GM12874 (cell line): Measurements from ENCODE around the gene PAK2.

Experiments
- TF ChIP-seq, protein P1 (sequence below): IDR thresholded peaks from 2 replicates; pipeline ENCODE4 v1.5.1; 2011; ENCODE audit warnings: low read depth, mild to moderate bottlenecking, control low read depth, low read length, moderate library complexity; ENCODE audit not compliant: insufficient read depth

The PAK2 gene

DNA sequence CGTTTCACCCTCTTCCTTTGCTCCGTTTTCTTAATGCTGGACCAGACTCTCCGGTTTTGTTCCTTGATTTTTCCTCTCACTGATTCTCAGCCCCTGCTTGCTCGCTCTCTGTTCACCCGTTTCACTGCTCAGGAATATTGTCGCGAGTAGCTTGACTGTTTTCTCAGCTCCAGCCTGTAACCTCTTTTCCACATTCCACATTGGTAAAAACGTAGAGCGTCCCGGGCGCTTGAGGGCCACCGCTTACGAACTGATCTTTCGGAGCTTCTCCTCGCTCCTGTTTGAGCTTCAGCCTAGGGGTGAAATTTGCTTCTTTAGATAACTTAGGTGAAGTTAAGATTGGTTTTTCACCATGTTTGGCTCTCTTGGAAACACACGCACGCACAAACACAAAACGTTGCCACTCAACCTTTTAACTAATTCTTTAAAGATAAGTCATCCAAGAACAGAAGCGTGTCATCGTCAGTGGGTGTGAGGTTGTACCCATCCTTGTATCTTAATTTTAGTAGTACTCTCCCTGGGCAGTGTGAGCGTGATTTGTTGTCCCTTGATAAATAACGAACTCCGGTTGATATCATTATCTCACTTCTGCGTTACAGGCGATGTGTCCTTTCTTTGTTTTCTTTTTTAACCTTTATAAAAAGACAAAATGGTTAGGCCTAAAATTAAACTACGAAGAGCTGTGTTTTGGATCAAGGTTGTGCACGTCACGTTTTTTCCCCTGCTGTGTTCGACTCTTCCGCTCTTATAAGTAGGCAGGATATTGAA is 1.0 kb downstream of the PAK2 start:
- TF ChIP-seq, protein P1, sequence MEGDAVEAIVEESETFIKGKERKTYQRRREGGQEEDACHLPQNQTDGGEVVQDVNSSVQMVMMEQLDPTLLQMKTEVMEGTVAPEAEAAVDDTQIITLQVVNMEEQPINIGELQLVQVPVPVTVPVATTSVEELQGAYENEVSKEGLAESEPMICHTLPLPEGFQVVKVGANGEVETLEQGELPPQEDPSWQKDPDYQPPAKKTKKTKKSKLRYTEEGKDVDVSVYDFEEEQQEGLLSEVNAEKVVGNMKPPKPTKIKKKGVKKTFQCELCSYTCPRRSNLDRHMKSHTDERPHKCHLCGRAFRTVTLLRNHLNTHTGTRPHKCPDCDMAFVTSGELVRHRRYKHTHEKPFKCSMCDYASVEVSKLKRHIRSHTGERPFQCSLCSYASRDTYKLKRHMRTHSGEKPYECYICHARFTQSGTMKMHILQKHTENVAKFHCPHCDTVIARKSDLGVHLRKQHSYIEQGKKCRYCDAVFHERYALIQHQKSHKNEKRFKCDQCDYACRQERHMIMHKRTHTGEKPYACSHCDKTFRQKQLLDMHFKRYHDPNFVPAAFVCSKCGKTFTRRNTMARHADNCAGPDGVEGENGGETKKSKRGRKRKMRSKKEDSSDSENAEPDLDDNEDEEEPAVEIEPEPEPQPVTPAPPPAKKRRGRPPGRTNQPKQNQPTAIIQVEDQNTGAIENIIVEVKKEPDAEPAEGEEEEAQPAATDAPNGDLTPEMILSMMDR = no peak

DNA sequence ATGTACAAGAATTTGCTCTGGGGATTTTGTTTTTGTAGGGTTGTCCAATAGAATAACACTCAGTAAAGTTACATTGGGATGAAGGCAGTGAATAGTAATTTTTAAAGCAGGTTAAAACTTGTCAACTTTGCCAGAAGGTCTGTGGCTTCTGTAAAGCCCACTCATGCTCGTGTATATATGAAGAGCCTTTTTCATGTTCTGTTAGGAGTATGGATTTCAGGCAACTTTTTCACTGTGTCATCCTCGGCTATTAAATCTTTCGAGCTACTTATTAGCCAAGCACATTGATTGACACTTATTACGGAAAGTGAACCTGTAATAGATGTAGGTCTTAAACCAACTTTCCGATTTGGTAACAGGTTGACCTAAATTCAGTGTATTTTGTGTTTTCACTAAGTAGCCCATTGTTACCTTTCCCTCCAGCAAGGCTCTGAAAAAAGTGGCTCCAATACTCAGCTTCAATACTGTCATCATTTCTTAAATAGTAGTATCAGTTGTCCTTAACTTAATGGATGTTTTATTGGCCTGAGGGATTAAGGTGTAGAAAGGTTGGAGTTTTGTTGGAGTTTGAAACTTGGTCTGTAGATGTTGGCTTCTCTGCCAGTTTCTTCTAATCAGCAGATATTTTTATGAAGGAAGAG is 1.7 kb downstream of the PAK2 start:
- TF ChIP-seq, protein P1 = no peak

DNA sequence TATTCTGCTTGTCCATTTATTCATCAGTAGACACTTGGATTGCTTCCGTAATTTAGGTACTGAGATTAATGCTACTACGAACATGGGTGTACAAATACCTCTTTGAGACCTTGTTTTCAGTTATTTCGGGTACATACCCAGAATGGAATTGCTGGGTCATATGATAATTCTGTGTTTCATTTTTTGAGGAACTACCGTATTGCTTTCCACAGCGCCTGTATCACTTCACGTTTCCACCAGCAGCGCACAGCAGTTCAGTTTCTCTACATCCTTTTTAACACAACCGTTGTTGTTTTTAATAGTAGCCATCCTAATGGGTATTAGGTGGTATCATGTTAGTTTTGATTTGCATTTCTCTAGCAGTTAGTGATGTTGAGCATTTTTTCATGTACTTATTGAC is 9.5 kb downstream of the PAK2 start:
- TF ChIP-seq, protein P1 = no peak

DNA sequence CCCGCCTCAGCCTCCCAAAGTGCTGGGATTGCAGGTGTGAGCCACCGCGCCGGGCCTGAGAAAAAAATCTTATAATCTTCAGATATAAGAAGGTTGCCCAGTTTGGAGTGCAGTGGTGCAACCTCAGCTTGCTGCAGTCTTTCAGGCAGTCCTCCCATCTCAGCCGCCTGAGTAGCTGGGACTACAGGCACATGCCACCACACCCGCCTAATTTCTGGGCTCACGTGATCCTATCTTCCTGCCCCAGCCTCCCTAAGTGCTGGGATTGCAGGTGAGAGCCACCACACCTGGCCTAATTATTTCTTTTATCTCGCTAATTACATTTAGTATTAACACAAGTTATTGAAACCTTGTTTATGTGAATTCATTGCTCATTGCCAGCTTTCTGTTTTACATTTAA is 13.5 kb downstream of the PAK2 start:
- TF ChIP-seq, protein P1 = no peak

DNA sequence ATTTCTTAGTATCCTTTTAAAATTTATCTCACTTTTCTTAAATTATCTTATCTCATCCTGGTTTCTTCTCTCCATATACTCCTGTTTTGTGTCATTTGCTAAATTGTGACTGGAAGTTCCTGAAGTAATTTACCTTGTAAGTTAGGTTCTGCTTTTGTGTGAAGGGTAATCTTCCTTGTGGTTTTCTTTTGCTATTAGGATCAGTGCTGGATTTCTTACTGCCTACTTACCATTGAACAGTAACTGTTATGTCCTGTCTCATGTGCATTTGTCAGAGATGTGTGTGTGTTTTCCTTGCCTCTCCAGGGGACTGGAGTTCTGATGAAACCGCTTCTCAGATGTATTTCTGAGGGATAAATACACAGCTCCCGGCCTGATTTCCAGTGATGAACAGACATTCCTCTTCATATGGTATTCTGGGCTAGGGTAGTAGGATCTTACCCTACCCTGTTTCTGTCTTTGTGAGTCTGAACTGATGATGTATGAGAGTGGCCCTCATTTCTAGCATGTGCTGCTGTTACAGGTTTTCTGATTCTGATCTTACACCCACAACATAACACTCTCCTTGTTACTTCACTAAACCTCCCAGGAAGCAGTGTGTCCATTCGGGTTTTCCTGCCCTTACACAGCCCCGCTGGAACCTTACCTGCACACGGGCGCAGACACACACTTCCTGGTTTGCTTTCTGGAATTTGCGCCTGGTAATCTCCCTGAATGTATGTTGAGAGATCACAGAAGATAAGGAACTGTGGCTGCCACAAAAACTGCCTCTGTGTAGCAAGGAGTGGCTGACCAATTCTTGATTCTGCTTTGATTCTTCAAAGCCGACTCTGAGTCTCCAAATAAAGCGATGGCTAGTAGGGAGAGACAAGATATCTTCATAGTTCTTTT is 14.7 kb downstream of the PAK2 start:
- TF ChIP-seq, protein P1 = no peak

DNA sequence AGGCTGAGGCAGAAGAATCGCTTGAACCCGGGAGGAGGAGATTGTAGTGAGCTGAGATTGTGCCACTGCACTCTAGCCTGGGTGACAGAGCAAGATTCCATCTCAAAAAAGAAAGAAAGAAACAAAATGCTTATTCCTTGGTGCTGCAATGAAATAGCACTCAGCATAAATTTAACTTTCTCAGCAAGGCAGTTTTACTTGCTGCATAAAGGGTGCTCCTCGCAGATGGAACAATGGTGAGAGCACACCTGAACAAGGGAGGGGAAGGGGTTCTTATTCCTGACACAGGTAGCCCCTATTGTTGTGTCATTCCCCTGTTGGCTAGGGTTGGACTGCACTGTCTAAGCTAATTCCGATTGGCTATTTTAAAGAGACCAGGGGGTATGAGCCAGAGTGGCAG is 17.1 kb downstream of the PAK2 start:
- TF ChIP-seq, protein P1 = no peak
